DMS 273 treated with DMSO at 0.1 percent for 48 hours (cell line): ENCODE measurements around the gene AMOTL2.

Experiments
- DNase-seq: peaks from one replicate; lab custom pipeline; 2025; lab: John Stamatoyannopoulos, UW

The AMOTL2 gene

GRCh38 chr3:134352031-134352671 is 22.1 kb downstream of the AMOTL2 start:
- no peak for DNase-seq

DNA sequence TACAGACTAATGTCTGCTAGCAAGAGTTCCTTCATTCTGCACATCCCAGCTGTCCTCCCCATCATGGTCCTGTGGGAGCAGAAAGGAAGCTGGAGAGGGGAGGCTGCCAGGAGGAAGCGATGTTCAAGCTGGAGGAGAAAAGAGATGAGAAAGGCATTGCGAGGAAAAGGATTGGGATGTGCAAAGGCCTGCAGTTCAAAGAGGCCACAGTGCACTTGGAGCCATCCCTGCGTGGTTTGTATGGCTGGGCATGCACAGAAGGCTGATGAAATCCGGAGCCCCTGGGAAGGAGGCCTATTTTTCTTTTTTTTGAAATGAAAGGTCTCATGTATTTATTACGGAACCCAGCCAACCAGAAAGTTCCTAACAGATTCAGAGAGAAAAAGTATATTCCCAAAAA is 22.8 kb downstream of the AMOTL2 start:
- no peak for DNase-seq

GRCh38 chr3:134350861-134351311 is 23.4 kb downstream of the AMOTL2 start:
- no peak for DNase-seq

- DNase-seq = no peak
Measured at GRCh38 chr3:134350266-134350665, 24.0 kb downstream of the AMOTL2 start.

DNA sequence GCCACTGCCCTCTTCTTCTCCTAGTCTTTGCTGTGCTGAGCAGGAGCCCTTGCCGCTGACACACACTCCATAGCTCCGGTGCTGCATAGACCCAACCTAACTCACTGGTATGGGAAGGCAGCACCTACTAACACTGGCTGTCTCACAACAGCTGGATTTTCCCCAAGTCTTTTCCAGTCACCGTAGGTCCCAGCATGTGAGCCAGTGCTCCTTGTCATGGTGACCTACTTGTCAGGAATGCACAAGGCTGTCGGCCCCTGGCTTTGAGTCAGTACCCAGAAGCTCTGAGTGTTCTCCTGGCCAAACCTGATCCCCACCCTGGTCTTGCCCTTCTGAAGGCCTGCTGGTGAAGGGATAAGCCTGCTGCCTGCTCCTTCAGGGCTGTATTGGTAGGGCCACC is 25.7 kb downstream of the AMOTL2 start:
- no peak for DNase-seq

DNA sequence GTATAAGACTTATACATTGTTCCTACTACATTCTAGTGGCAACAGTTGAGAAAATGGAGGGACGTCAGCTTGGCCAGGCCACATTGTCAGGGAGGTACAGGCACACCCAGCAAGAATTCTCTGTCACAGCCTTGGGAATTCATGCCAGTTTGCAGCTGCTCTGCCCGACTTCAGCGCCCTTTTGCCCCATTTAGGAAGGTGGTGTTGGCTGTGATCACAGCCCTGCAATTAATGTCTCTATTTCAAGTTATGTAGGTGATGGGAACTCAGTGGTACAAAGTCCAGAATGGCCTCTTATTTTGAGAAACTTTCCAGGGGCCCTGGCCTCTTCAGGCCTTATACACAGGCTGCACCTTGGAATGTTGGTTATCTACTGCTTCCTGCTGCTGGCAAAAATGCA is 26.7 kb downstream of the AMOTL2 start:
- DNase-seq = no peak

DNA sequence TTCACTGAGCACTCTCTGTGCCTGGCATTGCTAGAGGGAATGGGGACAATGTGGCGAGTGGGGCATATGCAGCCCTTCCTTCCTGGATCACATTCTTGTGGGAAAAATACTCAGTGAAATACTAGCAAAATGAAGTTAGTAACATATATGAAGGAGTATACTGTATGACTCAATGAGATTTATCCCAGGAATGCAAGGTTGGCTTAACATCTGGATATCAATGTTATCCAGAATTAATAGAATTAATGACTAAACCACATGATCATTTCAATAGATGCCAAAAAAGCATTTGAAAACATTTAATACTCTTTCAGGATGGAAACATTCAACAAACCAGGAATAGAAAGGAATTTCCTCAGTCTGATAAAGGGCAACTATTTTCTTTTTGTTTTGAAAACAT is 27.5 kb downstream of the AMOTL2 start:
- no peak for DNase-seq

GRCh38 chr3:134345202-134345601 is 29.0 kb downstream of the AMOTL2 start:
- DNase-seq = no peak

- DNase-seq = no peak
Measured at GRCh38 chr3:134344560-134344959, 29.7 kb downstream of the AMOTL2 start.

- DNase-seq = no peak
Measured at GRCh38 chr3:134342259-134342658, 32.0 kb downstream of the AMOTL2 start.

DNA sequence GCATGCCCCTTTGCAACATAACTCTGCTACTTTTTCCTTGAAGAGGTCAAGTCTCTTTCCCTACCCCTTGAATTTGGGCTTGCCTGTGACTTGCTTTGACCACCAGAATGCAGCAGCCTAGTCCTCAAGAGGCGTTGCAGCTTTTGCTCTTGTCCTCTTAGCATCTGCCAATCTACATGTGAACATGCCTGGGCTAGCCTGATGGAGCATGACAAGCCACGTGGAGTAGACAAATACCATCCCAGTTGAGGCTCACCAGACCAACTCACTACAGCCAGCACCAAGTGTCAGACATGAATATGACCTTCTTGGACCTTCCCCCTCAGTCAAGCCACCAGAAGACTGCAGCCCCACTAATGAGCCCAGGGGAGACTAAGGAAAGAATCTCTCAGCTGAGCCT is 32.9 kb downstream of the AMOTL2 start:
- DNase-seq = no peak

DNA sequence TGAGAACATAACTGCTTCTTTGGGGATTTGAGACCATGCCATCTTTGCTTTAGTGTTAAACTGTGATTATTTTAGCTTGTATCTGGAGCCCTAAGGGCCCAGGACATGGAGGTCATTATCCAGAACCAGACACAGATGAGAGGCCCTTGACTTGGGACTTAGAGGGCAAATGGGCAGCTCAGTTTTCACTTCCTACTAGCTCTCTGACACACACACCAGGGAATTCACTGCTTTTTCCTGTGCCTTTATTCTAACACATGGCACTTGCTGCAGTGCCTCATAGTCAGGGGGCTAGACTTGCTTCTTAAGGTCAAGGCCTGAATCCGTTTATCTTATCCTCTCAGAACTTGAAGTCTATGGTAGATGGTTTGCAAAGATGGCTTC is 33.3 kb downstream of the AMOTL2 start:
- DNase-seq = no peak

DNA sequence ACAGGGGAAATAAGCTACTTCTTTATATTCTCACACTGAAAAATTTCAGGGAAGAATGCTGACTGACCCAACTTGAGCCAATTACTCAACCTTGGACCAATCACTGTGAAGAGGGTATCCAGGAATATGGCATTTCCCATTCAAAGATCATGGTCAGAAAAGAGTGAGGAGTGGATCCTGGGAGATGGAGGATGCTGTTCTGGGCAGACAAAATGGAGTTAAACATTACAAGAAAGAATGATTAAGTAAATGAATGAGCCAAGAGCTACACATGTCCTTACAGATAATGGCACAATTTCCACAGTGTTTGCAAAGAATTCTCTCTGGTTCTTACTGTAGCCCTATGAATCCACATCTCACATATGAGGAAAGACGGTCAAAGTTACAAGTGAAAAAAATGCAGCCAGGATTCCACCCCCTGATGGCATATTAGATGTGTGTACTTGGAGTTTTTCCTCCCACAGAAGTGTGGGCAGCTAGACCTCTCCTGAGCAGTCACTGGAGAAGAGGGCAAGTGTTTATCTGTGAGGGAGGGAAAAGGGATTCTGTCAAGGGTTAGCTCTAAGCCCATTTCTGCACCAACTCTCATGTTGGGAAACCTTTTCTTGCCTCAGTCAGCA is 33.8 kb downstream of the AMOTL2 start:
- DNase-seq = no peak

DNA sequence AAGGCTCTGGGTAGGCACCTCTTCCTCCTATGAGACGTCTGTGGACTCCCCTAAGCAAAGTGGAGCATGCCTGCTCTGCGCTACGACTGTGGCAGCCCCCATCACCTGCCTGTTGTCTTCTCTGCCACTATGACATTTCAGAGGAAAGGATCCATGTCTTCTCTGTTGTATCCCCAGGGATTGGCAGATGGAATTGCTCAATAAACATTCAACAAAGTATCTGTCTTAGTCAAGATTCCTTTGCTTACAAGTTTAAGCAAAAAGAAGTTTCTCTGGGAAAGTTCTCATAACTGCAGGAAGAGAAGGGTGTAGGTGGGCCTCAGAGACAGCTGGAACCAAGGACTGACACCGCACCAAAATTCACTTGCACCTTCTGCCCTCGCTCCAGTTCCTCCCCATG is 34.3 kb downstream of the AMOTL2 start:
- DNase-seq = no peak

DNA sequence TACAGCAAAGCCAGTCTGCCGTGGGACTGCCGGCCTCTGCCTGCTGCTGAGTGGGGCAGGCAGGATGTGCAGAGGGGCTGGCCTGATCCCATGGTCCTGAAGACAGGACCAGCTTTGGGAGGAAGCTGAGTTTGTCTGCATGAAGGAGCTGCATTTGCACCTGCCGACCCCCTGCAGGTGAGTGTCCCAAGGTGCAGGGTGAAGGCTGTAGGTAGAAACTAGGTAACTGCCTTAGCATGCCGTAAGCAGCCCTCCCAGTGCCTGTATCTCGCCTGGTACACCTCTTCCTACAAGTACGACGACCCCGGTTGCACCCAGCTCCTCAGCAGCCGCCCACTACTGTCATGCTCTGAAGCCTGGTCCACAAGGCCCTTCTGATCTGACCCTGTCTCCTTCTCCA is 34.9 kb downstream of the AMOTL2 start:
- DNase-seq = no peak

GRCh38 chr3:134338516-134339261 is 35.6 kb downstream of the AMOTL2 start:
- DNase-seq = no peak

GRCh38 chr3:134338201-134338512 is 36.1 kb downstream of the AMOTL2 start:
- no peak for DNase-seq

- no peak for DNase-seq
Measured at GRCh38 chr3:134337511-134338200, 36.6 kb downstream of the AMOTL2 start.

GRCh38 chr3:134337071-134337482 is 37.2 kb downstream of the AMOTL2 start:
- DNase-seq = no peak

DNA sequence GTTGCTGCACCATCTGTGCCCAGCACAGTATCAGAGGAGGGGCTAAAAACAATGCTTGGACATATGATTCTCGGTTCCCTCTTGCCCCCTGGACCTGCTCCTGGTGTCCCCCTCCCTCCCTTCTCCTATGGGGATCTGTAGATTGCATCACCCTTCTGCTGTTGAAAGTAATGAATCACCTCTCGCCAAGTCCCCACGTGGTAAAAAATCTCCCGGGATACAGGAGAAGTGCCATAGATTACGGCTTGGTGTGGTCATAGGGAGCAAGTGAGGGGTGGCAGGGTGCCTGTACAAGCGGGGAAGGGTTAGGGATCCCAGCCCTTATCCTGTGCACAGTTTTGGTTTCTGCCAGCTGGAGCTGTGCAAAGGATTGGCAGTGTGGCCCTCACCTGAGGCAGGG is 37.7 kb downstream of the AMOTL2 start:
- DNase-seq = no peak

DNA sequence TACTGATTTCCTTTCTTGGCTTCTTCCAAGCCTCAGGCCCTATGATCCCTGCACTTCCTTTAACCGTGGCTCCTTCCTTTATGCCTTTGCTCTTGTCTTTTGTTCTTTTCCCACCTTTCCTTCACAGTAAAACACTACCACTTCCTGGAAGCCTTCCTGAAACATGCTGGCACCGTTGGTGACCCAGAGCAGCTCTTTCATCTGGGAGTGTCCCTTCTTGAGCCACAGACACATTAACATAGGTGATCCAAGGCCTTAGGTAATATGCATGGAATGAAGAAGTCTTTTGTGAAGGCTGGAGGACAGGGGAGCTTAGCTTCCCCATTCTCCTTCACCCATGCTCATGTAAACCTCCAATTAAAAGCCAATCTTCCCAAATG is 39.4 kb downstream of the AMOTL2 start:
- DNase-seq = no peak

DNA sequence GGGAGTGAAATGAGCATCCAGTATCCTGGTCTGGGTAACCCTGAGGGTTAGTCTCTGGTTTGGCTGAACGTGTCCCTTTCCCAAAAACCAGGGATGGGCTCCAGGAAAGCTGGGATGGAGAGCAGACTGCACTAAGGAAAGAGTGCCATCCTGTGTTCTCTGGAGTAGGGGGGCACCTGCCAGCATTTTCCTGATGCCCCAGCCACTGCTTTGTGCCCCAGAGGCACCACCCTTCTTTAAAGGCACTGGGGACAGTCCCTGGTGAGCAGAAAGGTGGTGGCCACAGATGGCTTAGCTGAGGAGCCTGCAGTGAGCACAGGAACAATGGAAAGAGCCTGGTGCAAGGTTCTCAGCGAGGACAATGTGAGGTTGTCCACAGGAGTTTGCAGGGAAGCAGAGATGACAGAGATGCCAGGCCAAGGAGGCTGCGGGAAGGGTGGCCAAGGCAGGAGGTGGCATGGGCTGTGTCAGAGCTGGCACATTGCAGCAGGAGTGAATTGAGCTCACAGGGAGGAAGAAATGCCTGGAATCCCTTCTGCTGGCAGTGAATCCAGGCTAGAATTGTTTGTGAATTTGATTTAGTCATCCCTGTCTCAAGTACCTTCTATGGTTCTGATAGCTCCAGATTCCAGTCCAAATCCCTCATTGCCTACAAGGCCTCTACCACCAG is 39.9 kb downstream of the AMOTL2 start:
- no peak for DNase-seq
